K562 (cell line): ENCODE measurements around the gene MMRN1. TPM values are rescaled to one million over a fixed set of nuclear protein-coding genes. Genes with fewer than 3 reads are reported as not detected.

Experiments used
- ATAC-seq: fragments of 200-7000 bp; cut with Tn5 transposase; 3 replicates; pipeline ENCODE4 v1.9.1; 2020; ENCODE audit warnings: moderate library complexity
- BruUV-seq: library from RNA; stranded (reverse); fragments of 400-500 nt; replicated peaks from 2 replicates; lab custom pipeline; 2021; lab: Mats Ljungman, UMichigan
- CTCF ChIA-PET: fragments of 300-600 bp; formaldehyde crosslinking; extraction: SDS; loops from one replicate; lab custom pipeline; 2021; ENCODE audit warnings: low intra/inter-chr PET ratio; lab: Yijun Ruan, JAX
- POLR2A ChIA-PET: fragments of 300-600, 350-650 bp; sonication (Branson Sonifier 250); formaldehyde crosslinking; extraction: SDS; loops from one replicate; lab custom pipeline; 2021; ENCODE audit warnings: antibody characterized with exemption, inconsistent platforms; lab: Yijun Ruan, JAX
- DNase-seq, 4 experiments: peaks; one replicate each; pipeline versions ENCODE4 v3.0.0 to v3.0.0-alpha.2; 2011 to 2018; ENCODE audit warnings: low spot score in 3 of 4, mixed read lengths in 3 of 4; ENCODE audit errors: extremely low read depth in 1 of 4
- FAIRE-seq: peaks from 2 replicates; lab custom pipeline; 2011; peaks lifted over from hg19 to GRCh38; lab: Jason Lieb, UNC
- H2AFZ ChIP-seq: 2 replicates; pipeline ENCODE4 v1.6.0; 2011; ENCODE audit warnings: low read depth, low read length, control low read depth, inconsistent platforms
- H3K27ac ChIP-seq: fragments of 200-600 bp; 3 replicates; pipeline ENCODE4 v1.8.0; 2011; ENCODE audit warnings: low read depth, mild to moderate bottlenecking, control low read depth, inconsistent platforms, low read length, moderate library complexity, mixed read lengths; ENCODE audit errors: extremely low read depth
- H3K27me3 ChIP-seq, 2 experiments: fragments of 300-600 bp in 1 of 2; 2 replicates in 1 of 2; 3 replicates in 1 of 2; pipeline versions ENCODE4 v1.6.0 to v1.8.0; 2011; ENCODE audit warnings: inconsistent platforms in 2 of 2, low read length in 2 of 2, mild to moderate bottlenecking in 1 of 2, mixed read lengths in 1 of 2, moderate library complexity in 1 of 2; ENCODE audit not compliant: control insufficient read depth in 2 of 2, insufficient read depth in 2 of 2
- H3K36me3 ChIP-seq: fragments of 300-600 bp; 3 replicates; pipeline ENCODE4 v1.8.0; 2011; ENCODE audit warnings: mild to moderate bottlenecking, low read length, inconsistent platforms; ENCODE audit not compliant: control insufficient read depth, insufficient read depth
- H3K4me1 ChIP-seq, 2 experiments: fragments of 200-600 bp in 1 of 2; replicated peaks in 1 of 2; 2 replicates in 1 of 2; 3 replicates in 1 of 2; pipeline versions ENCODE4 v1.5.1 to v1.8.0; 2011; ENCODE audit warnings: inconsistent platforms in 2 of 2, low read length in 2 of 2, mild to moderate bottlenecking in 1 of 2, mixed read lengths in 1 of 2, moderate library complexity in 1 of 2; ENCODE audit not compliant: control insufficient read depth in 2 of 2, insufficient read depth in 2 of 2
- H3K4me2 ChIP-seq: 2 replicates; pipeline ENCODE4 v1.6.1; 2011; ENCODE audit warnings: low read length, control low read depth, inconsistent platforms, mixed read lengths; ENCODE audit not compliant: insufficient read depth
- H3K4me3 ChIP-seq: fragments of 200-600 bp; sonication (generic), shearing (Covaris generic); 2 replicates; pipeline ENCODE4 v1.5.1; 2016; ENCODE audit warnings: control low read depth, inconsistent platforms
- H3K79me2 ChIP-seq: fragments of 200-600 bp; 3 replicates; pipeline ENCODE4 v1.8.0; 2011; ENCODE audit warnings: low read length, inconsistent platforms; ENCODE audit not compliant: control insufficient read depth, insufficient read depth
- H3K9ac ChIP-seq, 2 experiments: 2 replicates each; pipeline versions ENCODE4 v1.6.0 to v1.6.1; 2011; ENCODE audit warnings: low read depth in 2 of 2, low read length in 2 of 2, control low read depth in 1 of 2, inconsistent platforms in 1 of 2, mild to moderate bottlenecking in 1 of 2, mixed read lengths in 1 of 2; ENCODE audit not compliant: insufficient read depth in 1 of 2
- H3K9me1 ChIP-seq: one replicate; pipeline ENCODE4 v1.6.0; 2011; ENCODE audit warnings: inconsistent platforms, mild to moderate bottlenecking, low read length, moderate library complexity; ENCODE audit not compliant: control insufficient read depth, insufficient read depth
- H3K9me3 ChIP-seq: replicated peaks from 2 replicates; pipeline ENCODE4 v1.5.1; 2011; ENCODE audit warnings: low read depth, low read length, inconsistent platforms; ENCODE audit not compliant: control insufficient read depth, insufficient read depth
- H4K20me1 ChIP-seq: replicated peaks from 2 replicates; pipeline ENCODE4 v1.6.1; 2011; ENCODE audit warnings: low read length, inconsistent platforms, mixed read lengths; ENCODE audit not compliant: control insufficient read depth, insufficient read depth
- ATF1 ChIP-seq, 2 experiments: fragments of 450-650 bp in 1 of 2; IDR thresholded peaks; 2 replicates each; pipeline ENCODE4 v1.6.1; 2016; ENCODE audit warnings: missing compliant biosample characterization in 1 of 2, missing genetic modification characterization in 1 of 2
- NR2F6 ChIP-seq: fragments of 450-650 bp; formaldehyde crosslinking; IDR thresholded peaks from 2 replicates; pipeline ENCODE4 v1.4.0; 2020; ENCODE audit warnings: mild to moderate bottlenecking
- NUFIP1 ChIP-seq: fragments of 450-650 bp; IDR thresholded peaks from 2 replicates; pipeline ENCODE4 v1.6.1; 2018; ENCODE audit not compliant: partially characterized antibody
- RHOXF2B ChIP-seq: fragments of 250-450 bp; sonication (Bioruptor Pico); conservative IDR thresholded peaks from 2 replicates; pipeline ENCODE4 v1.5.1; 2021
- YY1 ChIP-seq, 3 experiments: IDR thresholded peaks; 2 replicates each; pipeline ENCODE4 v1.6.1; 2011; ENCODE audit warnings: low read length in 2 of 3, mild to moderate bottlenecking in 2 of 3, moderate library complexity in 2 of 3, borderline replicate concordance in 1 of 3, control low read depth in 1 of 3, low read depth in 1 of 3; ENCODE audit not compliant: insufficient read depth in 3 of 3, insufficient replicate concordance in 2 of 3, control insufficient read depth in 1 of 3, insufficient read length in 1 of 3; ENCODE audit errors: extremely low read depth in 1 of 3
- ZNF12 ChIP-seq: sonication (generic); formaldehyde crosslinking; IDR thresholded peaks from 2 replicates; pipeline ENCODE4 v1.4.0; 2020; ENCODE audit warnings: mild to moderate bottlenecking, missing genetic modification reagents
- ZNF121 ChIP-seq: sonication (generic); formaldehyde crosslinking; conservative IDR thresholded peaks from 2 replicates; pipeline ENCODE4 v1.8.0; 2022; ENCODE audit warnings: missing genetic modification reagents
- ZNF274 ChIP-seq: IDR thresholded peaks from 2 replicates; pipeline ENCODE4 v1.6.1; 2011; ENCODE audit warnings: low read depth, mild to moderate bottlenecking, low read length, moderate library complexity, borderline replicate concordance
- ZNF384 ChIP-seq: IDR thresholded peaks from 2 replicates; pipeline ENCODE4 v1.6.1; 2012; ENCODE audit warnings: low read depth, low read length, improper control_type of control experiment
- WGBS: fragments of 100-300 bp; shearing (Covaris generic); methylation state at CpG from one replicate; pipeline ENCODE4 v1.1.6; 2016; ENCODE audit warnings: low coverage, mixed read lengths; ENCODE audit not compliant: insufficient coverage; ENCODE audit errors: missing lambda C conversion rate; 5-methylcytosine and 5-hydroxymethylcytosine counted together
- in situ Hi-C: fragments of 300-500 bp; cut with MboI; formaldehyde crosslinking; loops from 4 replicates; pipeline ENCODE4 v1.15.0; 2018; ENCODE audit warnings: inconsistent platforms, mixed read lengths
- intact Hi-C: fragments of 100-400 bp; cut with micrococcal nuclease; formaldehyde crosslinking; loops from 2 replicates; pipeline ENCODE4 v1.14.2; 2022
- polyA plus RNA-seq, 8 experiments: library from polyadenylated mRNA; depleted of rRNA in 4 of 8; stranded (reverse) in 5 of 8; unstranded in 3 of 8; fragments of >200 nt; fragmentation: Nextera tagmentation in 2 of 8; fragmentation: Illumina TruSeq in 1 of 8; extraction: Ambion mirVana in 2 of 8; extraction: Trizol in 1 of 8; gene quantifications; 2 replicates each; pipeline versions ENCODE4 v1.2.1 to v1.2.3, GENCODE V29; 2011 to 2014; ENCODE audit warnings: inconsistent platforms in 1 of 8, missing spikeins in 1 of 8
- total RNA-seq, 7 experiments: library from RNA; depleted of rRNA in 6 of 7; stranded (reverse); fragments of >200 nt in 6 of 7; fragmentation: Illumina TruSeq in 2 of 7; extraction: Trizol in 2 of 7; gene quantifications; 2 replicates each; pipeline versions ENCODE4 v1.2.1 to v1.2.3, GENCODE V29; 2011 to 2021; ENCODE audit warnings: low replicate concordance in 1 of 7
- TF ChIP-seq, protein P1 (sequence below): fragments of 250-450 bp; sonication (Bioruptor Pico); IDR thresholded peaks from 2 replicates; pipeline ENCODE4 v1.4.0; 2020

Gene MMRN1
- total and polyA plus RNA-seq, 9 of the 15 experiments (the other 6 are each of a cell fraction or from before 2014, with no cell fraction given): 0.01 to 0.06 (median 0.02) TPM; not detected in 6

- H3K4me1 ChIP-seq: no peaks in the 10 kb centered on the region
- no peaks in the 10 kb centered on the region for H3K9me3 ChIP-seq
- ATAC-seq (no peak), DNase-seq (no peak), FAIRE-seq (no peak)
- intact Hi-C loops (no loop called here), in situ Hi-C loops (no loop called here)
- H3K79me2 ChIP-seq: no peaks in the 10 kb centered on the region
- no TSS peak for BruUV-seq
- no peaks in the 10 kb centered on the region for H3K9me1 ChIP-seq
- no peaks in the 10 kb centered on the region for H4K20me1 ChIP-seq
- no peak overlapping the region for H3K9ac ChIP-seq
- WGBS: 0% methylated on average over 3 of the region's 3 CpGs
- H3K36me3 ChIP-seq: no peaks in the 10 kb centered on the region
- CTCF ChIA-PET: no interaction called here
- H2AFZ ChIP-seq: no peak overlapping the region
- H3K27me3 ChIP-seq: no peaks in the 10 kb centered on the region
- POLR2A ChIA-PET: no interaction called here
- TF ChIP-seq, protein P1, sequence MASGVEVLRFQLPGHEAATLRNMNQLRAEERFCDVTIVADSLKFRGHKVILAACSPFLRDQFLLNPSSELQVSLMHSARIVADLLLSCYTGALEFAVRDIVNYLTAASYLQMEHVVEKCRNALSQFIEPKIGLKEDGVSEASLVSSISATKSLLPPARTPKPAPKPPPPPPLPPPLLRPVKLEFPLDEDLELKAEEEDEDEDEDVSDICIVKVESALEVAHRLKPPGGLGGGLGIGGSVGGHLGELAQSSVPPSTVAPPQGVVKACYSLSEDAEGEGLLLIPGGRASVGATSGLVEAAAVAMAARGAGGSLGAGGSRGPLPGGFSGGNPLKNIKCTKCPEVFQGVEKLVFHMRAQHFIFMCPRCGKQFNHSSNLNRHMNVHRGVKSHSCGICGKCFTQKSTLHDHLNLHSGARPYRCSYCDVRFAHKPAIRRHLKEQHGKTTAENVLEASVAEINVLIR: no peak
- TF ChIP-seq ZNF121 (CRISPR knock-in tag): no peak
- TF ChIP-seq ZNF12 (CRISPR knock-in tag): no peak
- TF ChIP-seq NUFIP1: no peak
- TF ChIP-seq ATF1 (CRISPR knock-in tag; IDR thresholded peaks at IDR 0.05): no peak
- TF ChIP-seq ATF1 (tag; IDR thresholded peaks at IDR 0.05): no peak
- no peak for TF ChIP-seq ZNF274
- no peak for TF ChIP-seq YY1 (IDR thresholded peaks at IDR 0.05; ENCODE audit: borderline replicate concordance in 1 of 3, control insufficient read depth in 1 of 3, extremely low read depth in 1 of 3, insufficient read depth in 3 of 3, insufficient read length in 1 of 3, insufficient replicate concordance in 2 of 3, low read depth in 1 of 3, low read length in 2 of 3)
- TF ChIP-seq ZNF384: no peak
- no peak for TF ChIP-seq NR2F6
- no peak for TF ChIP-seq RHOXF2B (CRISPR knock-in tag)
- H3K27ac ChIP-seq: no peak overlapping the region
- no peak overlapping the region for H3K4me2 ChIP-seq
- H3K4me3 ChIP-seq: no peak overlapping the region
Observed at GRCh38 chr4:89942811-89943210, 48.2 kb downstream of the MMRN1 start.
